GDM1 (cell line): ENCODE data around the gene NAT9.

ENCODE experiments used
- DNase-seq: peaks from one replicate; lab custom pipeline; 2025; lab: John Stamatoyannopoulos, UW

Gene NAT9

GRCh38 chr17:74776044-74776962 lies at the start of gene NAT9:
Gene NAT9 (minus strand): TSS chr17:74776345. CDS start chr17:74775698, 647 bp downstream.
- peak; percentile 96 for DNase-seq

GRCh38 chr17:74824961-74825627 lies 48.9 kb upstream of the NAT9 start:
- DNase-seq: no peak

- no peak for DNase-seq
Measured at GRCh38 chr17:74822939-74823367, 46.8 kb upstream of the NAT9 start.

GRCh38 chr17:74822335-74822938 lies 46.3 kb upstream of the NAT9 start:
- no peak for DNase-seq

GRCh38 chr17:74821655-74822334 lies 45.6 kb upstream of the NAT9 start:
- DNase-seq: no peak

- no peak for DNase-seq
Measured at GRCh38 chr17:74819801-74820436, 43.8 kb upstream of the NAT9 start.

GRCh38 chr17:74818291-74818938 lies 42.3 kb upstream of the NAT9 start:
- no peak for DNase-seq

- DNase-seq: no peak
Measured at GRCh38 chr17:74816905-74817620, 40.9 kb upstream of the NAT9 start.

- DNase-seq: no peak
Measured at GRCh38 chr17:74815550-74816370, 39.6 kb upstream of the NAT9 start.

- no peak for DNase-seq
Measured at GRCh38 chr17:74815067-74815466, 38.9 kb upstream of the NAT9 start.

- no peak for DNase-seq
Measured at GRCh38 chr17:74814453-74814852, 38.3 kb upstream of the NAT9 start.

- DNase-seq: no peak
Measured at GRCh38 chr17:74812109-74813009, 36.2 kb upstream of the NAT9 start.

- DNase-seq: no peak
Measured at GRCh38 chr17:74810699-74811485, 34.7 kb upstream of the NAT9 start.

- peak; percentile 37 for DNase-seq
Measured at GRCh38 chr17:74808714-74809430, 32.7 kb upstream of the NAT9 start.

- DNase-seq: no peak
Measured at GRCh38 chr17:74807925-74808324, 31.8 kb upstream of the NAT9 start.

- no peak for DNase-seq
Measured at GRCh38 chr17:74807441-74807840, 31.3 kb upstream of the NAT9 start.

GRCh38 chr17:74806334-74806733 lies 30.2 kb upstream of the NAT9 start:
- DNase-seq: no peak
